ENCODE results near the gene FASTKD1.

DNA sequence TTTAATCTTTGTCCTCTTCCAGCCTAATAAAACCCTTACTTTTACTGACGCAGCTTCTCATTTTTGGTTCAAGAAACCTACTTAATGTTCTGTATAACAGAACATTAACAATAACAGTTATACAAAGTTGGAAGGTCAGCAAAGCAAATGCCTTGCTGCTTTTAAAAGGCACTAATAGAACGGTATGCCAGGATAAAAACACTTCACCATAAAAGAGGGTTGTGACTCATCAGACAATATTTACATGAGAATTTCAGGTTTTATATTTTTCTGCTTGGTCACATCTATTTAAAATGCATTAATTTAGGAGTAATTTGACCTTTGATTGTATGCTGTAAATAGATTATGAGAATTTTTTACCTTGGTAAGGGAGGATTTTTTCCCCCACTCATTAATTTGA, 61.1 kb downstream of the FASTKD1 start:
- TF ChIP-seq YY1 (IDR thresholded peaks at IDR 0.05; ENCODE audit: insufficient read depth, insufficient read length), result no peak
- no peak for TF ChIP-seq ZNF274 (IDR thresholded peaks at IDR 0.05; ENCODE audit: low read depth, low read length)
